MM.1S (cell line): ENCODE measurements around the gene GTPBP4.

Source experiments
- CTCF ChIP-seq: fragments of 300-600 bp; sonication (generic); IDR thresholded peaks from 2 replicates; pipeline ENCODE4 v1.5.1; 2016; ENCODE audit warnings: antibody characterized with exemption, low read length, mixed read lengths
- EZH2 ChIP-seq: fragments of 300-600 bp; sonication (generic); optimal IDR thresholded peaks from 2 replicates; pipeline ENCODE3; 2017; ENCODE audit warnings: low read depth, mild to moderate bottlenecking, antibody characterized with exemption, low read length, mixed read lengths
- EZH2phosphoT487 ChIP-seq: fragments of 300-600 bp; sonication (generic); IDR thresholded peaks from 2 replicates; pipeline ENCODE4 v1.6.1; 2018; ENCODE audit warnings: antibody characterized with exemption, low read length

GRCh38 chr10:1058017-1058416 is 69.8 kb downstream of the GTPBP4 start:
- TF ChIP-seq CTCF (no peak), EZH2phosphoT487 (no peak), EZH2 (no peak)
